Lung (tissue), 12 donors: ENCODE measurements around the gene CHMP4A. TPM values are rescaled to one million over a fixed set of nuclear protein-coding genes. Genes with fewer than 3 reads are reported as not detected.

ENCODE experiments used
- ATAC-seq: fragments of 200-7000 bp; cut with Tn5 transposase; one replicate; pipeline ENCODE4 v1.9.1; 2020; ENCODE audit warnings: moderate number of reproducible peaks; ENCODE audit not compliant: insufficient read depth, low FRiP score
- DNase-seq, 3 donors: peaks; one replicate each; pipeline ENCODE4 v3.0.0-alpha.2; 2013 to 2017
- H3K27ac ChIP-seq, 2 donors: one replicate each; pipeline ENCODE4 v1.5.1; 2013; ENCODE audit warnings: mild to moderate bottlenecking in 2 of 2, moderate library complexity in 2 of 2, control low read depth in 1 of 2, inconsistent platforms in 1 of 2, low read depth in 1 of 2, low read length in 1 of 2
- H3K27me3 ChIP-seq, 3 donors: one replicate each; pipeline ENCODE4 v1.5.1; 2013; ENCODE audit warnings: low read length in 2 of 3; ENCODE audit not compliant: control insufficient read depth in 3 of 3, insufficient read depth in 3 of 3
- H3K36me3 ChIP-seq, 4 donors: one replicate each; pipeline ENCODE4 v1.5.1; 2013; ENCODE audit warnings: low read length in 4 of 4, mild to moderate bottlenecking in 1 of 4, moderate library complexity in 1 of 4; ENCODE audit not compliant: control insufficient read depth in 4 of 4, insufficient read depth in 4 of 4
- H3K4me1 ChIP-seq, 5 donors: one replicate each; pipeline ENCODE4 v1.5.1; 2013; ENCODE audit warnings: low read length in 5 of 5, mild to moderate bottlenecking in 2 of 5, moderate library complexity in 1 of 5; ENCODE audit not compliant: control insufficient read depth in 5 of 5, insufficient read depth in 5 of 5
- H3K4me3 ChIP-seq: one replicate; pipeline ENCODE4 v1.5.1; 2013; ENCODE audit warnings: mild to moderate bottlenecking, control low read depth, moderate library complexity
- H3K9ac ChIP-seq, 2 donors: one replicate each; pipeline ENCODE4 v1.5.1; 2013; ENCODE audit warnings: low read length in 2 of 2, control low read depth in 1 of 2; ENCODE audit not compliant: insufficient read depth in 1 of 2
- H3K9me3 ChIP-seq, 4 donors: one replicate each; pipeline ENCODE4 v1.5.1; 2013; ENCODE audit warnings: low read length in 3 of 4, mild to moderate bottlenecking in 1 of 4, moderate library complexity in 1 of 4; ENCODE audit not compliant: control insufficient read depth in 4 of 4, insufficient read depth in 3 of 4
- WGBS, 2 donors: extraction: QIAGEN DNeasy Blood & Tissue Kit; methylation state at CpG; one replicate each; pipeline ENCODE4 v1.1.7; 2013; 5-methylcytosine and 5-hydroxymethylcytosine counted together
- polyA plus RNA-seq, 2 donors: library from polyadenylated mRNA; stranded (reverse); fragments of 200-250 nt; gene quantifications; one replicate each; pipeline ENCODE4 v1.2.1, GENCODE V29; 2013
- total RNA-seq, 2 donors: library from RNA; depleted of rRNA in 1 of 2; stranded (reverse); fragments of >200 nt in 1 of 2; gene quantifications; one replicate each; pipeline ENCODE4 v1.2.1, GENCODE V29; 2014 to 2021
- TF ChIP-seq, protein P1 (sequence below): IDR thresholded peaks from 2 replicates; pipeline ENCODE4 v1.5.1; 2012; ENCODE audit warnings: mild to moderate bottlenecking; ENCODE audit errors: control extremely low read depth, extremely low read depth
- donor health status: control.
- donor health status: control.
- donor health status: Bipolar disorder and iron deficiency.
- donor health status: healthy.
- donor health status: DM: yes; HTN: yes; CAD: no.

Gene CHMP4A
- total and polyA plus RNA-seq, 4 donors: 37.2 to 103 (median 60.6) TPM

DNA sequence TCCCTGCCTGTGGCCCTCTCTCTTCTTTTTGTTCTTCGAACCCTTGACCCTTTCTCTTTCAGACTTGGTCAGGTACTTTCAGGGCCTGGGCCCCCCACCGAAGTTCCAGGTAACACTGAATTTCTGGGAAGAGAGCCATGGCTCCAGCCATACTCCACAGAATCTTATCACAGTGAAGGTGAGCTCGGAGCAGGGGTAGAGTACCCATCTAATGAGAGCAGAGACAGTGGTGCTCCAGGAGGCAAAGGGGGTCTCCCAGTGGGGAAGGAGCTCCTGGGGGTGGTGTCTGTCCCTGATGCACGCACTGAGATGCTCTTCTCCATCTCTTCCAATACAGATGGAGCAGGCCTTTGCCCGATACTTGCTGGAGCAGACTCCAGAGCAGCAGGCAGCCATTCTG lies 47.5 kb downstream of the CHMP4A start:
- Histone ChIP-seq H3K4me1 (peaks cover 0 to 13% (median 8%) of the 10 kb centered on the region in 5 donors), H3K27me3 (no peaks in the 10 kb centered on the region), H3K27ac (peak overlapping the region in 1 of 2 donors; percentile 34), H3K9ac (no peak overlapping the region), H3K9me3 (no peaks in the 10 kb centered on the region), H3K36me3 (peaks cover 22 to 46% (median 34%) of the 10 kb centered on the region in 4 donors), H3K4me3 (no peak overlapping the region)
- DNase-seq: no peak
- TF ChIP-seq, protein P1, sequence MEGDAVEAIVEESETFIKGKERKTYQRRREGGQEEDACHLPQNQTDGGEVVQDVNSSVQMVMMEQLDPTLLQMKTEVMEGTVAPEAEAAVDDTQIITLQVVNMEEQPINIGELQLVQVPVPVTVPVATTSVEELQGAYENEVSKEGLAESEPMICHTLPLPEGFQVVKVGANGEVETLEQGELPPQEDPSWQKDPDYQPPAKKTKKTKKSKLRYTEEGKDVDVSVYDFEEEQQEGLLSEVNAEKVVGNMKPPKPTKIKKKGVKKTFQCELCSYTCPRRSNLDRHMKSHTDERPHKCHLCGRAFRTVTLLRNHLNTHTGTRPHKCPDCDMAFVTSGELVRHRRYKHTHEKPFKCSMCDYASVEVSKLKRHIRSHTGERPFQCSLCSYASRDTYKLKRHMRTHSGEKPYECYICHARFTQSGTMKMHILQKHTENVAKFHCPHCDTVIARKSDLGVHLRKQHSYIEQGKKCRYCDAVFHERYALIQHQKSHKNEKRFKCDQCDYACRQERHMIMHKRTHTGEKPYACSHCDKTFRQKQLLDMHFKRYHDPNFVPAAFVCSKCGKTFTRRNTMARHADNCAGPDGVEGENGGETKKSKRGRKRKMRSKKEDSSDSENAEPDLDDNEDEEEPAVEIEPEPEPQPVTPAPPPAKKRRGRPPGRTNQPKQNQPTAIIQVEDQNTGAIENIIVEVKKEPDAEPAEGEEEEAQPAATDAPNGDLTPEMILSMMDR: no peak
- whole genome bisulfite sequencing, 2 donors: 83 to 94% methylated on average over 5 of the region's 5 CpGs
- no peak for ATAC-seq

DNA sequence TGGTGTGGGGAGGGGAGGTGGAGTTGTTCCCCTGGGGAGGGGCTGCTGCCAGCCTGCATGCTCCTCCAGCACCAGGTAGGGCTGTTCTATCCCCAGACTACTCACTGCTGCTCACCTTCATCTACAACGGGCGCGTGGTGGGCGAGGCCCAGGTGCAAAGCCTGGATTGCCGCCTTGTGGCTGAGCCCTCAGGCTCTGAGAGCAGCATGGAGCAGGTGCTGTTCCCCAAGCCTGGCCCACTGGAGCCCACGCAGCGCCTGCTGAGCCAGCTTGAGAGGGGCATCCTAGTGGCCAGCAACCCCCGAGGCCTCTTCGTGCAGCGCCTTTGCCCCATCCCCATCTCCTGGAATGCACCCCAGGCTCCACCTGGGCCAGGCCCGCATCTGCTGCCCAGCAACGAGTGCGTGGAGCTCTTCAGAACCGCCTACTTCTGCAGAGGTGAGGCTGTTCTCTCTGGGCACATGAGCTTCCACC lies 48.7 kb downstream of the CHMP4A start:
- Histone ChIP-seq H3K9ac (no peak overlapping the region), H3K9me3 (no peaks in the 10 kb centered on the region), H3K4me3 (no peak overlapping the region), H3K27ac (no peak overlapping the region), H3K27me3 (no peaks in the 10 kb centered on the region), H3K36me3 (peaks cover 22 to 52% (median 41%) of the 10 kb centered on the region in 4 donors), H3K4me1 (peaks cover 0 to 15% (median 8%) of the 10 kb centered on the region in 5 donors)
- ATAC-seq (no peak), DNase-seq (peak in 1 of 3 donors; percentile 11)
- TF ChIP-seq, protein P1: no peak
- WGBS, 2 donors: 90 to 97% methylated on average over 14 of the region's 14 CpGs

DNA sequence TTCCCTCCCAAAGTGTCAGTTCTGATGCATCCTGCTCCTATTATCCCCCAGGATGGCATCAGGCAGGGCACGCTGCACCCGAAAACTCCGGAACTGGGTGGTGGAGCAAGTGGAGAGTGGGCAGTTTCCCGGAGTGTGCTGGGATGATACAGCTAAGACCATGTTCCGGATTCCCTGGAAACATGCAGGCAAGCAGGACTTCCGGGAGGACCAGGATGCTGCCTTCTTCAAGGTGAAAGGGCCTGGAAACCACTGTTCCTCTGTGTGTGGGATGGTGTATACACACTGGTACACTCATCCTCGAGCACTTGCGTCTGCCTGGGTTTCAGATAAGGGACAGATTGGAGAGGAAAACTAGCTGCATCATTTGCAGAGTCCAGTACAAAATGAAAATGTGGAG lies 51.2 kb downstream of the CHMP4A start:
- H3K4me1 ChIP-seq: peaks cover 0 to 15% (median 8%) of the 10 kb centered on the region in 5 donors
- peak overlapping the region; percentile 4 to 94 for H3K27ac ChIP-seq
- peaks cover 25 to 59% (median 40%) of the 10 kb centered on the region in 4 donors for H3K36me3 ChIP-seq
- no peak for DNase-seq
- H3K27me3 ChIP-seq: no peaks in the 10 kb centered on the region
- H3K9ac ChIP-seq: peak overlapping the region in 1 of 2 donors; percentile 92
- WGBS, 2 donors: 42 to 64% methylated on average over 8 of the region's 8 CpGs
- TF ChIP-seq, protein P1: no peak
- H3K9me3 ChIP-seq: no peaks in the 10 kb centered on the region
- ATAC-seq: no peak
- peak overlapping the region; percentile 60 for H3K4me3 ChIP-seq
